Astrocyte (in vitro differentiated cells and primary cell): ENCODE measurements around the gene ARFIP1. TPM values are rescaled to one million over a fixed set of nuclear protein-coding genes. Genes with fewer than 3 reads are reported as not detected.

Experiments used
- DNase-seq: peaks from one replicate; pipeline ENCODE4 v3.0.0-alpha.2; 2010; ENCODE audit warnings: low read depth
- FAIRE-seq: peaks from 2 replicates; lab custom pipeline; 2011; peaks lifted over from hg19 to GRCh38; lab: Jason Lieb, UNC
- H2AFZ ChIP-seq: 2 replicates; pipeline ENCODE4 v1.6.0; 2012; ENCODE audit warnings: low read depth, low read length, inconsistent platforms
- H3K27ac ChIP-seq: 2 replicates; pipeline ENCODE4 v1.5.1; 2011; ENCODE audit warnings: low read depth, low read length, inconsistent platforms
- H3K27me3 ChIP-seq: 2 replicates; pipeline ENCODE4 v1.6.0; 2011; ENCODE audit warnings: low read length, inconsistent platforms; ENCODE audit not compliant: insufficient read depth
- H3K36me3 ChIP-seq: 2 replicates; pipeline ENCODE4 v1.5.1; 2011; ENCODE audit warnings: low read length, inconsistent platforms; ENCODE audit not compliant: insufficient read depth
- H3K4me1 ChIP-seq: 2 replicates; pipeline ENCODE4 v1.5.1; 2011; ENCODE audit warnings: low read length, inconsistent platforms; ENCODE audit not compliant: insufficient read depth
- H3K4me2 ChIP-seq: 2 replicates; pipeline ENCODE4 v1.6.0; 2012; ENCODE audit warnings: low read length, inconsistent platforms
- H3K4me3 ChIP-seq: 2 replicates; pipeline ENCODE4 v1.5.1; 2011; ENCODE audit warnings: low read depth, mild to moderate bottlenecking, low read length, inconsistent platforms; ENCODE audit not compliant: insufficient read depth
- H3K79me2 ChIP-seq: 2 replicates; pipeline ENCODE4 v1.6.0; 2012; ENCODE audit warnings: mild to moderate bottlenecking, low read length, inconsistent platforms; ENCODE audit not compliant: insufficient read depth
- H3K9ac ChIP-seq: 2 replicates; pipeline ENCODE4 v1.6.0; 2012; ENCODE audit warnings: mild to moderate bottlenecking, low read length, inconsistent platforms
- H3K9me3 ChIP-seq: 2 replicates; pipeline ENCODE4 v1.5.1; 2012; ENCODE audit warnings: low read depth, mild to moderate bottlenecking, low read length, inconsistent platforms; ENCODE audit not compliant: insufficient read depth
- H4K20me1 ChIP-seq: 2 replicates; pipeline ENCODE4 v1.6.0; 2012; ENCODE audit warnings: low read length, inconsistent platforms; ENCODE audit not compliant: insufficient read depth
- H3K27ac Mint-ChIP-seq: one replicate; pipeline ENCODE4 v1.8.0; 2021; ENCODE audit warnings: mild to moderate bottlenecking, mixed read lengths; ENCODE audit not compliant: unreplicated experiment
- H3K27me3 Mint-ChIP-seq: one replicate; pipeline ENCODE4 v1.8.0; 2021; ENCODE audit warnings: low read depth, mixed read lengths; ENCODE audit not compliant: unreplicated experiment
- H3K36me3 Mint-ChIP-seq: one replicate; pipeline ENCODE4 v1.8.0; 2021; ENCODE audit warnings: low read depth, mixed read lengths; ENCODE audit not compliant: unreplicated experiment
- H3K4me1 Mint-ChIP-seq: one replicate; pipeline ENCODE4 v1.8.0; 2021; ENCODE audit warnings: low read depth, mixed read lengths; ENCODE audit not compliant: unreplicated experiment
- H3K4me3 Mint-ChIP-seq: one replicate; pipeline ENCODE4 v1.8.0; 2021; ENCODE audit warnings: mild to moderate bottlenecking, moderate library complexity, mixed read lengths; ENCODE audit not compliant: unreplicated experiment
- H3K9me3 Mint-ChIP-seq: one replicate; pipeline ENCODE4 v1.8.0; 2021; ENCODE audit warnings: mild to moderate bottlenecking, mixed read lengths; ENCODE audit not compliant: unreplicated experiment
- CTCF ChIP-seq: IDR thresholded peaks from 2 replicates; pipeline ENCODE4 v1.5.1; 2011; ENCODE audit warnings: low read depth, mild to moderate bottlenecking, inconsistent platforms, low read length, moderate library complexity; ENCODE audit not compliant: insufficient read depth
- EZH2 ChIP-seq: IDR thresholded peaks from 2 replicates; pipeline ENCODE4 v1.6.1; 2012; ENCODE audit warnings: mild to moderate bottlenecking, low read length, inconsistent platforms; ENCODE audit not compliant: insufficient read depth
- total RNA-seq: library from RNA; stranded (reverse); gene quantifications from 2 replicates; pipeline ENCODE4 v1.2.1, GENCODE V29; 2021

ARFIP1 gene
- total RNA-seq, 1 donor from 2014 or later: 30.7 TPM

- peaks cover 30% of the 10 kb centered on the region for H3K27me3 Mint-ChIP-seq
- no peaks in the 10 kb centered on the region for H3K9me3 ChIP-seq
- peak within 1 kb of the TSS; percentile 67 for H3K9ac ChIP-seq
- peak within 1 kb of the TSS; percentile 80 for H3K27ac Mint-ChIP-seq
- TF ChIP-seq CTCF (no peak), EZH2 (no peak)
- peaks cover 5% of the 10 kb centered on the region for H3K36me3 Mint-ChIP-seq
- FAIRE-seq: no peak
- peak within 1 kb of the TSS; percentile 94 for H3K4me2 ChIP-seq
- peak; percentile 19 for DNase-seq
- no peaks in the 10 kb centered on the region for H4K20me1 ChIP-seq
- peaks cover 13% of the 10 kb centered on the region for H3K4me1 ChIP-seq
- H2AFZ ChIP-seq: peak within 1 kb of the TSS; percentile 78
- peaks cover 40% of the 10 kb centered on the region for H3K27me3 ChIP-seq
- peaks cover 4% of the 10 kb centered on the region for H3K79me2 ChIP-seq
- peaks cover 4% of the 10 kb centered on the region for H3K4me1 Mint-ChIP-seq
- H3K9me3 Mint-ChIP-seq: peaks cover 3% of the 10 kb centered on the region
- H3K27ac ChIP-seq: no peak within 1 kb of the TSS
- H3K4me3 ChIP-seq: peak within 1 kb of the TSS; percentile 67
- peak within 1 kb of the TSS; percentile 85 for H3K4me3 Mint-ChIP-seq
- H3K36me3 ChIP-seq: no peaks in the 10 kb centered on the region
Measured at GRCh38 chr4:152935631-152936445, 156.1 kb downstream of the ARFIP1 start, which contains the start of gene FHDC1. TSS of gene FHDC1 (plus strand) at chr4:152936323. CDS start at chr4:152943058, 6,735 bp downstream.

- DNase-seq: peak; percentile 27
- peaks cover 4% of the 10 kb centered on the region for H3K79me2 ChIP-seq
- H3K9ac ChIP-seq: peak overlapping the region; percentile 67
- H2AFZ ChIP-seq: peak overlapping the region; percentile 78
- TF ChIP-seq CTCF (no peak), EZH2 (peak; percentile 72)
- H3K4me3 Mint-ChIP-seq: peak overlapping the region; percentile 74
- H3K9me3 Mint-ChIP-seq: peaks cover 2% of the 10 kb centered on the region
- H3K4me2 ChIP-seq: peak overlapping the region; percentile 94
- peak overlapping the region; percentile 67 for H3K4me3 ChIP-seq
- H3K27me3 ChIP-seq: peaks cover 40% of the 10 kb centered on the region
- H3K4me1 Mint-ChIP-seq: peaks cover 4% of the 10 kb centered on the region
- no peak overlapping the region for H3K27ac ChIP-seq
- peaks cover 5% of the 10 kb centered on the region for H3K36me3 Mint-ChIP-seq
- no peak for FAIRE-seq
- H3K27me3 Mint-ChIP-seq: peaks cover 29% of the 10 kb centered on the region
- no peaks in the 10 kb centered on the region for H3K36me3 ChIP-seq
- H3K4me1 ChIP-seq: peaks cover 13% of the 10 kb centered on the region
- no peaks in the 10 kb centered on the region for H3K9me3 ChIP-seq
- H3K27ac Mint-ChIP-seq: no peak overlapping the region
- H4K20me1 ChIP-seq: no peaks in the 10 kb centered on the region
Measured at GRCh38 chr4:152936446-152937335, 156.9 kb downstream of the ARFIP1 start.
